ENCODE data around the gene FBXL3. TPM values are rescaled to one million over a fixed set of nuclear protein-coding genes. Genes with fewer than 3 reads are reported as not detected.

FBXL3 gene
- polyA plus RNA-seq, 1 of the 3 experiments (the other 2 are of a cell fraction): 13.6 TPM

DNA sequence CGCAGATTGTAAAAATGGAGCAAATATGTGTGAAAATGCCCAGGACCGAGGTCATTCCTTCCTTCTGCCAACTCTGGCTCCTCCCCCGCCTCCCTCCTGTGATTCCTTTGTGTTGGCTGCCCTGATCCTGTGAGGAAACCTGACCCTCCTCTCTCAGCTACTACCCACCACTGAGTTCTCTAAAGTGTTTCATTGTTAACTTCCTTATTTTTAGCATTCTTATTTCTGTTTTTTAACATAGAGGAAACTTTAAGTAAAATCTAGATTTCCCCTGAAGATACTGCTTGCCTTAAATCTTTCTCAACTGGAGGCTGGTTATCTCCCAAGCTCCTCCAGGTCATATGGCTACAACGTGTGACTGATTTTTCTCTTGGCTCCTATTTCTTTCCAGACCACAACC is 21.7 kb upstream of the FBXL3 start:
- Histone ChIP-seq H2AFZ (ENCODE audit: low read depth) (no peak overlapping the region), H3K9ac (no peak overlapping the region), H3K27me3 (ENCODE audit: insufficient read depth) (no peaks in the 10 kb centered on the region), H3K4me2 (no peak overlapping the region), H3K4me1 (ENCODE audit: control insufficient read depth in 1 of 2, insufficient read depth in 2 of 2, low read depth in 1 of 2, low read length in 1 of 2) (no peaks in the 10 kb centered on the region; a peak in 2 of 4 replicates), H3K9me2 (no peaks in the 10 kb centered on the region), H4K20me1 (ENCODE audit: insufficient read depth) (no peaks in the 10 kb centered on the region), H3K36me3 (replicated peaks in 1 of 2; ENCODE audit: control insufficient read depth in 1 of 2, insufficient read depth in 2 of 2, low read length in 1 of 2) (peaks cover 20 to 54% of the 10 kb centered on the region in 2 experiments), H3K9me3 (no peaks in the 10 kb centered on the region), H3F3A (replicated peaks; ENCODE audit: insufficient read depth) (no peaks in the 10 kb centered on the region), H3K79me2 (ENCODE audit: insufficient read depth) (no peaks in the 10 kb centered on the region), H3K27ac (ENCODE audit: low read depth in 2 of 2, low read length in 1 of 2) (no peak overlapping the region), H3K4me3 (ENCODE audit: low read depth in 2 of 2, low read length in 1 of 2) (no peak overlapping the region)
- CTCF ChIA-PET: no interaction called here
- TF ChIP-seq TEAD4 (IDR thresholded peaks at IDR 0.05; ENCODE audit: borderline replicate concordance, insufficient read depth) (no peak), EZH2phosphoT487 (IDR thresholded peaks at IDR 0.05; ENCODE audit: borderline replicate concordance, low read depth) (no peak), POLR2AphosphoS5 (IDR thresholded peaks at IDR 0.05; ENCODE audit: low read depth, low read length) (no peak), MEF2A (IDR thresholded peaks at IDR 0.05; ENCODE audit: borderline replicate concordance, low read depth) (no peak), MXI1 (IDR thresholded peaks at IDR 0.05; ENCODE audit: low read depth, low read length) (no peak), RCOR1 (IDR thresholded peaks at IDR 0.05; ENCODE audit: low read length) (no peak), JUND (IDR thresholded peaks at IDR 0.05) (no peak), FOXJ3 (CRISPR knock-in tag; IDR thresholded peaks at IDR 0.05) (no peak), SIN3A (IDR thresholded peaks at IDR 0.05; ENCODE audit: borderline replicate concordance, low read depth, low read length) (no peak)
- TF ChIP-seq, protein P1, sequence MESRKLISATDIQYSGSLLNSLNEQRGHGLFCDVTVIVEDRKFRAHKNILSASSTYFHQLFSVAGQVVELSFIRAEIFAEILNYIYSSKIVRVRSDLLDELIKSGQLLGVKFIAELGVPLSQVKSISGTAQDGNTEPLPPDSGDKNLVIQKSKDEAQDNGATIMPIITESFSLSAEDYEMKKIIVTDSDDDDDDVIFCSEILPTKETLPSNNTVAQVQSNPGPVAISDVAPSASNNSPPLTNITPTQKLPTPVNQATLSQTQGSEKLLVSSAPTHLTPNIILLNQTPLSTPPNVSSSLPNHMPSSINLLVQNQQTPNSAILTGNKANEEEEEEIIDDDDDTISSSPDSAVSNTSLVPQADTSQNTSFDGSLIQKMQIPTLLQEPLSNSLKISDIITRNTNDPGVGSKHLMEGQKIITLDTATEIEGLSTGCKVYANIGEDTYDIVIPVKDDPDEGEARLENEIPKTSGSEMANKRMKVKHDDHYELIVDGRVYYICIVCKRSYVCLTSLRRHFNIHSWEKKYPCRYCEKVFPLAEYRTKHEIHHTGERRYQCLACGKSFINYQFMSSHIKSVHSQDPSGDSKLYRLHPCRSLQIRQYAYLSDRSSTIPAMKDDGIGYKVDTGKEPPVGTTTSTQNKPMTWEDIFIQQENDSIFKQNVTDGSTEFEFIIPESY (IDR thresholded peaks at IDR 0.05; ENCODE audit: borderline replicate concordance, low read depth): no peak
- 93% methylated on average over 4 of the region's 4 CpGs for whole genome bisulfite sequencing (ENCODE audit: low lambda C conversion rate)
- POLR2A ChIA-PET: no interaction called here
- no peak for DNase-seq

- TF ChIP-seq CTCF (IDR thresholded peaks at IDR 0.05): no peak
- TF ChIP-seq TAF1 (IDR thresholded peaks at IDR 0.05; ENCODE audit: borderline replicate concordance, low read depth, low read length): no peak
- no peak for TF ChIP-seq SIN3A (IDR thresholded peaks at IDR 0.05; ENCODE audit: borderline replicate concordance, low read depth, low read length)
- TF ChIP-seq RFX5 (IDR thresholded peaks at IDR 0.05; ENCODE audit: low read length): no peak
- no peak for TF ChIP-seq MAX (IDR thresholded peaks at IDR 0.05; ENCODE audit: low read depth)
- TF ChIP-seq, protein P1 (IDR thresholded peaks at IDR 0.05; ENCODE audit: borderline replicate concordance, low read depth): no peak
- TF ChIP-seq, protein P2, sequence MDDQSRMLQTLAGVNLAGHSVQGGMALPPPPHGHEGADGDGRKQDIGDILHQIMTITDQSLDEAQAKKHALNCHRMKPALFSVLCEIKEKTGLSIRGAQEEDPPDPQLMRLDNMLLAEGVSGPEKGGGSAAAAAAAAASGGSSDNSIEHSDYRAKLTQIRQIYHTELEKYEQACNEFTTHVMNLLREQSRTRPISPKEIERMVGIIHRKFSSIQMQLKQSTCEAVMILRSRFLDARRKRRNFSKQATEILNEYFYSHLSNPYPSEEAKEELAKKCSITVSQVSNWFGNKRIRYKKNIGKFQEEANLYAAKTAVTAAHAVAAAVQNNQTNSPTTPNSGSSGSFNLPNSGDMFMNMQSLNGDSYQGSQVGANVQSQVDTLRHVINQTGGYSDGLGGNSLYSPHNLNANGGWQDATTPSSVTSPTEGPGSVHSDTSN (IDR thresholded peaks at IDR 0.05): no peak
- TF ChIP-seq, protein P3, sequence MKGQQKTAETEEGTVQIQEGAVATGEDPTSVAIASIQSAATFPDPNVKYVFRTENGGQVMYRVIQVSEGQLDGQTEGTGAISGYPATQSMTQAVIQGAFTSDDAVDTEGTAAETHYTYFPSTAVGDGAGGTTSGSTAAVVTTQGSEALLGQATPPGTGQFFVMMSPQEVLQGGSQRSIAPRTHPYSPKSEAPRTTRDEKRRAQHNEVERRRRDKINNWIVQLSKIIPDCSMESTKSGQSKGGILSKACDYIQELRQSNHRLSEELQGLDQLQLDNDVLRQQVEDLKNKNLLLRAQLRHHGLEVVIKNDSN (IDR thresholded peaks at IDR 0.05; ENCODE audit: borderline replicate concordance, low read depth): no peak
- no peak for TF ChIP-seq TCF12 (IDR thresholded peaks at IDR 0.05)
- CTCF ChIA-PET: no interaction called here
- 95% methylated on average over 5 of the region's 8 CpGs for WGBS (ENCODE audit: low lambda C conversion rate)
These were observed 20.8 kb upstream of the FBXL3 start for GRCh38 chr13:77047649-77048343.

More at GRCh38 chr13:77047649-77048343, 20.8 kb upstream of the FBXL3 start:
- Histone ChIP-seq H2AFZ (ENCODE audit: low read depth) (no peak overlapping the region), H4K20me1 (ENCODE audit: insufficient read depth) (no peaks in the 10 kb centered on the region), H3K9ac (no peak overlapping the region), H3K27ac (ENCODE audit: low read depth in 2 of 2, low read length in 1 of 2) (no peak overlapping the region), H3K79me2 (ENCODE audit: insufficient read depth) (no peaks in the 10 kb centered on the region), H3K4me2 (no peak overlapping the region), H3F3A (replicated peaks; ENCODE audit: insufficient read depth) (no peaks in the 10 kb centered on the region), H3K27me3 (ENCODE audit: insufficient read depth) (no peaks in the 10 kb centered on the region), H3K9me3 (no peaks in the 10 kb centered on the region), H3K9me2 (no peaks in the 10 kb centered on the region), H3K36me3 (replicated peaks in 1 of 2; ENCODE audit: control insufficient read depth in 1 of 2, insufficient read depth in 2 of 2, low read length in 1 of 2) (peaks cover 15 to 48% of the 10 kb centered on the region in 2 experiments), H3K4me3 (ENCODE audit: low read depth in 2 of 2, low read length in 1 of 2) (no peak overlapping the region), H3K4me1 (ENCODE audit: control insufficient read depth in 1 of 2, insufficient read depth in 2 of 2, low read depth in 1 of 2, low read length in 1 of 2) (no peaks in the 10 kb centered on the region; a peak in 2 of 4 replicates)
- no peak for DNase-seq
- POLR2A ChIA-PET: no interaction called here
